ENCODE measurements around the gene FAM216B. TPM values are rescaled to one million over a fixed set of nuclear protein-coding genes. Genes with fewer than 3 reads are reported as not detected.

FAM216B gene
- total RNA-seq, 1 experiment from 2014 or later = not detected

DNA sequence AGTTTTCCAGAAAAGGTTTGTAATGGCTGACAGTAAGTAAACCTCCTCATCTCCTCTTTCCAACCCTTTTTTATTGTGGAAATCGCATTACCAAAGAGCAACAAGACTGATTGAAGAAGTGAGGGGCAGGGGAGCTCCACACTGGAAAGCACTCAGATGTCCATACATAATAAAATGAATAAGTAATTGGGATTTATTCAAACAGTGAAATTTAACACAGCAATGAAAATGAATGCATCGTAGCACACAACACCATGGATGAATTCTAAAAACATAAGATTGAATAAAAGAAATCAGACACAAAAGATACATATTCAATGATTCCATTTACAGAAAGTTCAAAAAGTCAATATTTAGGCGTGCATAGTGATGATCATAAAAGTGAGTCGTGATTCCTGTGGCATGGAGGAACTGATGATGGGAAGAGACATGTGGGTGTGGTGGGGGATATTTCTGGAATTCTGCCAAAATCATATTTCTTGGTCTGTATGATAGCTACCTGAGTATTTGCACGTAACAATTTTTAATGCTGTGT is 18.8 kb downstream of the FAM216B start:
- Histone ChIP-seq H3K9me3 (ENCODE audit: low read depth, low read length, poor library complexity, severe bottlenecking) (no peaks in the 10 kb centered on the region), H3K27ac (ENCODE audit: low read depth, low read length, poor library complexity, severe bottlenecking) (no peak overlapping the region), H3K4me1 (ENCODE audit: insufficient read depth, low read length, poor library complexity, severe bottlenecking) (no peaks in the 10 kb centered on the region), H3K27me3 (replicated peaks; ENCODE audit: insufficient read depth, low read depth, low read length, poor library complexity) (no peaks in the 10 kb centered on the region), H3K36me3 (ENCODE audit: insufficient read depth, low read length, poor library complexity, severe bottlenecking) (no peaks in the 10 kb centered on the region), H3K4me3 (ENCODE audit: low read depth, low read length, poor library complexity, severe bottlenecking) (no peak overlapping the region)
- POLR2A ChIA-PET (ENCODE audit: low non-redundant PET) = no interaction called here
- DNase-seq (ENCODE audit: low spot score) = no peak
- TF ChIP-seq EZH2 (IDR thresholded peaks at IDR 0.05; ENCODE audit: borderline replicate concordance, low read depth, low read length, poor library complexity, severe bottlenecking) = no peak
- TF ChIP-seq, protein P1, sequence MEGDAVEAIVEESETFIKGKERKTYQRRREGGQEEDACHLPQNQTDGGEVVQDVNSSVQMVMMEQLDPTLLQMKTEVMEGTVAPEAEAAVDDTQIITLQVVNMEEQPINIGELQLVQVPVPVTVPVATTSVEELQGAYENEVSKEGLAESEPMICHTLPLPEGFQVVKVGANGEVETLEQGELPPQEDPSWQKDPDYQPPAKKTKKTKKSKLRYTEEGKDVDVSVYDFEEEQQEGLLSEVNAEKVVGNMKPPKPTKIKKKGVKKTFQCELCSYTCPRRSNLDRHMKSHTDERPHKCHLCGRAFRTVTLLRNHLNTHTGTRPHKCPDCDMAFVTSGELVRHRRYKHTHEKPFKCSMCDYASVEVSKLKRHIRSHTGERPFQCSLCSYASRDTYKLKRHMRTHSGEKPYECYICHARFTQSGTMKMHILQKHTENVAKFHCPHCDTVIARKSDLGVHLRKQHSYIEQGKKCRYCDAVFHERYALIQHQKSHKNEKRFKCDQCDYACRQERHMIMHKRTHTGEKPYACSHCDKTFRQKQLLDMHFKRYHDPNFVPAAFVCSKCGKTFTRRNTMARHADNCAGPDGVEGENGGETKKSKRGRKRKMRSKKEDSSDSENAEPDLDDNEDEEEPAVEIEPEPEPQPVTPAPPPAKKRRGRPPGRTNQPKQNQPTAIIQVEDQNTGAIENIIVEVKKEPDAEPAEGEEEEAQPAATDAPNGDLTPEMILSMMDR (conservative IDR thresholded peaks at IDR 0.05; ENCODE audit: low read depth, low read length) = no peak
- intact Hi-C loops (cut with micrococcal nuclease; ENCODE audit: unreplicated experiment) = no loop called here
- CTCF ChIA-PET = no interaction called here
- no TSS peak for BruUV-seq (replicated peaks)

DNA sequence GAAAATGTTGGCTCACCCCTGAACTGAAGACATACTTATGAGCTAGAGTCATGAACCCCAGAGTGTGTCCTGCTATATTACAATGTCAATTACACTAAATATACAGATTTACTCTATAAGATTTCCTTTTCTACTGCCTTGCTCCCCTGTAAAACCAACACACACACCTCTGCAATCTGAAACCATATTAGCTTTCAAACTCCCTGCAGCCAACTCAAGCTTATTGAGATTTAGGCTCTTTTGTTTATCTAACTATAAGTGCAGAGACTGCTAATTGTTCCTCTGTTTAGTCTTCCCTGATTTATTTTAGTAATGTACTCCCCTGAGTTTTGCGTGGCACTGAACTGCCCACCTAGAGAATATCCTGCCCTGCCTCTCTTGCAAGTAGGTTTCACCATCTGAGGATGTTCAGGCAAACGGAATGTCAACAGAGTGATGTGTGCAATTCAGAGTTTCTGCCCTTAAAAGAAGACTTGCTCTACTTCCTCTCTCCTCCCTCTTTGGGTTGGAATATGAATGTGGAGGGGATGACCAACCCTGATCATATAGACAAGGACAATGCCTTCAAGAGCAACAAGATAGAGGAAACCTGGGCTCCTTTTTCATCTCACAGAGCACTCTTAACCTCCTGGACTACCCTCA is 22.3 kb downstream of the FAM216B start:
- POLR2A ChIA-PET (ENCODE audit: low non-redundant PET) = no interaction called here
- intact Hi-C loops (cut with micrococcal nuclease; ENCODE audit: unreplicated experiment) = no loop called here
- H3K9me3 ChIP-seq (ENCODE audit: low read depth, low read length, poor library complexity, severe bottlenecking) = no peaks in the 10 kb centered on the region
- BruUV-seq (replicated peaks) = no TSS peak
- no peak overlapping the region for H3K4me3 ChIP-seq (ENCODE audit: low read depth, low read length, poor library complexity, severe bottlenecking)
- no peaks in the 10 kb centered on the region for H3K36me3 ChIP-seq (ENCODE audit: insufficient read depth, low read length, poor library complexity, severe bottlenecking)
- H3K27me3 ChIP-seq (replicated peaks; ENCODE audit: insufficient read depth, low read depth, low read length, poor library complexity) = no peaks in the 10 kb centered on the region
- no peaks in the 10 kb centered on the region for H3K4me1 ChIP-seq (ENCODE audit: insufficient read depth, low read length, poor library complexity, severe bottlenecking)
- CTCF ChIA-PET = no interaction called here
- TF ChIP-seq, protein P1 (conservative IDR thresholded peaks at IDR 0.05; ENCODE audit: low read depth, low read length) = no peak
- TF ChIP-seq EZH2 (IDR thresholded peaks at IDR 0.05; ENCODE audit: borderline replicate concordance, low read depth, low read length, poor library complexity, severe bottlenecking) = no peak
- H3K27ac ChIP-seq (ENCODE audit: low read depth, low read length, poor library complexity, severe bottlenecking) = no peak overlapping the region
- DNase-seq (ENCODE audit: low spot score) = no peak

DNA sequence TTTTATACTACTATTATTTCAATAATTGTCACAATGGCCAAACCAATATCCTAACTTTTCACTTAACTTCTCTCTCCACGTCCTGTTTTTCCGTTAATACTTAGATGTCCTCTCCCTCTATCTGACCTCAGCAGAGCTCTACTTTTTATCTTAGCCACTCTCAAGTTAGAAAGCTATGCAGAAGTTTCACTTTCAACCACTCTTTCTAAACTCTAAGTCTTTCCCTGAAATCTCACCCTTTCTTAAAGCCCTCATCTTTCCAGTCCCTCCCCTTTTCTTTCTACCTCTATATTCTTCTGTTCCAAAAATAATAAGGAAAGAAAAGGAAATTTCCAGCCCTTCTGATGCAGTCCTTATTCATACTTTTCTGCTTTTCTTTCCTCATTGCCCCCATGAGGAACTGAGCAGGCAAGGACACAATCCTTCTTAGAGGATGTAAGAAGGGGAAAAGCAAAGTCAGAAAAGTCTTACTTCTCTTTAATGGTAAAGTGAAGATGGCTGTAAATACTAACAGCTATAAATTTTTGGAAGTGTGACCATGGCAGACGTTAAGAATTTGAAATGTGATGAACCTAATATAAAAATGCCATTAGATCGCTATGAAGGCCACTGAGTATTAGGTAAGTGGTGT is 23.0 kb downstream of the FAM216B start:
- intact Hi-C loops (cut with micrococcal nuclease; ENCODE audit: unreplicated experiment) = no loop called here
- Histone ChIP-seq H3K4me1 (ENCODE audit: insufficient read depth, low read length, poor library complexity, severe bottlenecking) (no peaks in the 10 kb centered on the region), H3K27ac (ENCODE audit: low read depth, low read length, poor library complexity, severe bottlenecking) (no peak overlapping the region), H3K4me3 (ENCODE audit: low read depth, low read length, poor library complexity, severe bottlenecking) (no peak overlapping the region), H3K9me3 (ENCODE audit: low read depth, low read length, poor library complexity, severe bottlenecking) (no peaks in the 10 kb centered on the region), H3K36me3 (ENCODE audit: insufficient read depth, low read length, poor library complexity, severe bottlenecking) (no peaks in the 10 kb centered on the region), H3K27me3 (replicated peaks; ENCODE audit: insufficient read depth, low read depth, low read length, poor library complexity) (no peaks in the 10 kb centered on the region)
- TF ChIP-seq, protein P1 (conservative IDR thresholded peaks at IDR 0.05; ENCODE audit: low read depth, low read length) = no peak
- no peak for TF ChIP-seq EZH2 (IDR thresholded peaks at IDR 0.05; ENCODE audit: borderline replicate concordance, low read depth, low read length, poor library complexity, severe bottlenecking)
- no peak for DNase-seq (ENCODE audit: low spot score)
- CTCF ChIA-PET = no interaction called here
- no TSS peak for BruUV-seq (replicated peaks)
- POLR2A ChIA-PET (ENCODE audit: low non-redundant PET) = no interaction called here
